PFSK-1 (cell line): ENCODE data around the gene TPP1.

Experiments used
- REST ChIP-seq, 2 experiments: IDR thresholded peaks; 2 replicates each; pipeline versions ENCODE4 v1.6.1 to v1.8.0; 2011 to 2012; ENCODE audit warnings: low read depth in 2 of 2, low read length in 2 of 2, control low read depth in 1 of 2, inconsistent platforms in 1 of 2, mild to moderate bottlenecking in 1 of 2, moderate library complexity in 1 of 2; ENCODE audit not compliant: insufficient read depth in 1 of 2
- TAF1 ChIP-seq: IDR thresholded peaks from 2 replicates; pipeline ENCODE4 v1.6.1; 2012; ENCODE audit warnings: low read length, control low read depth, borderline replicate concordance; ENCODE audit not compliant: insufficient read depth

GRCh38 chr11:6656936-6657335 lies 37.7 kb upstream of the TPP1 start:
- TF ChIP-seq TAF1 = no peak
- no peak for TF ChIP-seq REST (IDR thresholded peaks at IDR 0.05; ENCODE audit: insufficient read depth in 1 of 2, low read depth in 2 of 2, low read length in 2 of 2)
